HT1080 (cell line): Measurements from ENCODE around the gene KISS1. TPM values are rescaled to one million over a fixed set of nuclear protein-coding genes. Genes with fewer than 3 reads are reported as not detected.
"Not testable (repeated sequence)": the region's sequence is repeated elsewhere in the genome, so short reads cannot be mapped to it uniquely, and the experiment has no call there.

ENCODE experiments used
- DNase-seq: peaks from one replicate; pipeline ENCODE4 v3.0.0-alpha.2; 2015; ENCODE audit warnings: low read depth
- polyA plus RNA-seq, 2 experiments: library from polyadenylated mRNA; depleted of rRNA; stranded (reverse); fragments of >200 nt; gene quantifications; 2 replicates each; pipeline ENCODE4 v1.2.3, GENCODE V29; 2015
- total RNA-seq: library from RNA; depleted of rRNA; stranded (reverse); fragments of >200 nt; shearing (Covaris generic); gene quantifications from 2 replicates; pipeline ENCODE4 v1.2.3, GENCODE V29; 2014; rRNA removed

KISS1 gene
- not detected in 2 replicates for total RNA-seq
- not detected in 2 replicates for polyA plus RNA-seq (2015; cell fraction: cytosol; rRNA removed)
- polyA plus RNA-seq (2015; cell fraction: nucleus; rRNA removed): not detected in 2 replicates

DNA sequence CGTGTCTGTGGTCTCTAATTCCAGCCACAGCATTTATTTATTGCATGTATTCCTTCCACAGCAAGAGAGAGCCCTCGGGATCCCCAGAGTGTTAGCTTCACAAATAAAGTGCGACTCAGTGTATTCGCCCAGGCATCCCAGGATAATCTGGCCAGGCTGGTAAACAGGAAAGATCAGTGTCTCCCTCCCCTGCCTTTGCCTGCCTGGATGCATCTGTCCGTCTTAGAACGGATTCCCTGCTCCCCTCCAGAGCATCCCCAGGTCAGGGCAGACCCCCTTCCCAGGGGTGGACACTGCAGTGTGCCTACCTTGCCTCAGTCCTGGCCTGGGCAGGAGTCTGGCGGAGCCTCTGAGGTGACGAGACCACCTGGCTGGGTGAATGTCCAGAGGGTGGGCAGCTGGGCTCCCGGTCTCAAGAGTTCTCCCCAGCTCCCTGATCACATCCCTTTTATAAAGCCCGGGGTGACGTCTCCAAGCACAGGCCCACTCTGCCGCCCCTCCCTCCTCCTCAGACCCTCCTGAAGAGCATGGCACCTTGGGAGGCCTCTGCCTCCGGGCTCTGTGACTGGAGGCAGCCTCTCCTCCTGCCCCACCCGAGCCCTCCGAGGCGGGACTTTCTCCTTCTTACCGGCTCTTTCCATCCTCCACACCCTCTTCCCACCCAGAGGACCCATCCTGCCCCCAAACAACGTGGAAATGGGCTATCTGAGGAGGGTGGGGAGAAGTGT lies at the start of gene KISS1:
KISS1 (minus strand) TSS at position 424 of the 728 bp plus-strand sequence. CDS start 3,615 bp downstream, outside the sequence.
- DNase-seq: no peak

GRCh38 chr1:204242920-204243319 lies 46.6 kb upstream of the KISS1 start:
- no peak for DNase-seq

DNA sequence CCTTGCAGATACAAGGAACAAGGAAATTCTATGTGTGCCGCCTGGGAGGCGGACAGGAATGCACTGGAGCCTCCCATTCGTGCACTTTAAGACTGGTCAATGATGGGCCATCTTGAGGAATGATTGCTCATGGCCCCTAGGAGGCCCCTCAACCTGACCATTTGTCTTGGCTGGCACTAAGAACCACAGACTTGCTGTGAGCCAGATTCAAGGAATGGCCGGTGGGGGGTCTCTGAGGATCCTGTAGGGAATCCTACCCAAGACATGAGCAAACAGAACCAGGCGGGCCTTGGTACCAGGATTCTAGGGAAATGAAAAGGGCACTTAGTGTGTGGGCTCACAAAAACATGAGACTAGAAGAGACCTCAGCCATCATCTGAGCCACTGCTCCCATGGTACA lies 45.6 kb upstream of the KISS1 start:
- no peak for DNase-seq

DNA sequence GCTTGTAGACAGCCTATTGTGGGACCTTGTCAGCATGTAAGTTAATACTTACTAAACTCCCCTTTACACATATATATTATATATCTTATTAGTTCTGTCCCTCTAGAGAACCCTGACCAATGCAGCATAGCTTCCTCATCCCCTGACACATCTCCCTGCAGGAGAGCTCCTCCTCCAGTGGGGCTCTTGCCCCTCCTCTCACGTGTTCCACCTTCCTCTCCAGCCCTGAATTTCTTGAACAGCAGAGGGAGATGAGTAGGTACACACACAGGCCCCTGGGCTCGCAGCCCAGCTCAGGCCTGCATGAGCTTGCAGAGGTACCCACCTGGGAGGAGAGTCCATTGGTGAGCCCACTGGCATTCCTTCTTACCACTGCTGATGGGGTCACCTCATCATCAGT lies 44.8 kb upstream of the KISS1 start:
- peak; percentile 38 for DNase-seq

DNA sequence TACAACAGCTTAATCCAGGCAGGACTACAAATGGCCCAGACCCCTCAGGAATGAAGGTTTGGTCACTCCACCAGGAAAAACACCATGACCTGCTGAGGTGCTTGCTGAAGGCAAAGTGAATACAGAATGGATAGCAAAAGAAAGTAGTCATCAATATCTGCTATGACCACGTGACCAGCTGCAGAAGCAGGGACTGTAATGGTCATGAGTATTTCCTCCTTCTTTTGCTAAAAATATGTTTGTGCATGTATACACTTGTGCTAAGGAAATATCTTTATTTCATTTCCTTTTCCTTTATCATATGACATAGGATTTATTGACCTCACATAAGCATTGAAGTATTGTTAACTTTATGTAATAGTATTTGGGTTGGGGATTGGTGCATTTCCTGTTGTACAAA lies 43.9 kb upstream of the KISS1 start:
- DNase-seq: no peak

GRCh38 chr1:204239401-204239800 lies 43.1 kb upstream of the KISS1 start:
- not testable (repeated sequence) for DNase-seq

- DNase-seq: not testable (repeated sequence)
Measured at GRCh38 chr1:204238520-204238919, 42.2 kb upstream of the KISS1 start.

DNA sequence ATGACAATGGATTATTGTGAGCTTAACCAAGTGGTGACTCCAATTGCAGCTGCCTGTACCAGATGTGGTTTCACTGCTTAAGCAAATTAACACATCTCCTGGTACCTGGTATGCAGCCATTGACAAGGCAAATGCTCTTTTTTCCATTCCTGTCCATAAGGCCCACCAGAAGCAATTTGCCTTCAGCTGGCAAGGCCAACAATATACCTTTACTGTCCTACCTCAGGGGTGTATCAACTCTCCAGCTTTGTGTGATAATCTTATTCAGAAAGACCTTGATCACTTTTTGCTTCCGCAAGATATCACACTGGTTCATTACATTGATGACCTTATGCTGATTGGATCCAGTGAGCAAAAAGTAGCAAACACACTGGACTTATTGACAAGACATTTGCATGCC lies 41.2 kb upstream of the KISS1 start:
- not testable (repeated sequence) for DNase-seq

GRCh38 chr1:204232526-204232925 lies 36.2 kb upstream of the KISS1 start:
- DNase-seq: no peak

DNA sequence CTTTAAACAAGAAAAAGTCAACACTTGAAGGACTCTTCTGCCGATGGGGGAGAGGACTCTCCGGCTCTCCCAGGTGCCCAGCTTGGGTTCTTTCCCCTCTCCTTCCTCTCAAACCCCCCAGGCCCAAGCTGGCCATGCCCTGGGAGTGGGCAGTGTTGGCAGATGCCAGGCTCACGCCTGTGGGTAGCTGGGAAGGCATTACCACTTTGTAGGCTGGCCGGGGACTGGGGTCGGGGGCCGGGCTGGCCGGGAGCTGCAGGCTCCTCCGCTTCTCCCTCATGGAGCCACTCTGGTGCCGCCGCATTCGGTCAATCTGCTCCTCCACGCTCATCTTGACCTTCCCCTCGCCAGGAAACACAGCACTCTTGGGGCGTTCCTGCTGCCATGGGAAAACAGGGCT lies 33.9 kb upstream of the KISS1 start:
- DNase-seq: no peak

DNA sequence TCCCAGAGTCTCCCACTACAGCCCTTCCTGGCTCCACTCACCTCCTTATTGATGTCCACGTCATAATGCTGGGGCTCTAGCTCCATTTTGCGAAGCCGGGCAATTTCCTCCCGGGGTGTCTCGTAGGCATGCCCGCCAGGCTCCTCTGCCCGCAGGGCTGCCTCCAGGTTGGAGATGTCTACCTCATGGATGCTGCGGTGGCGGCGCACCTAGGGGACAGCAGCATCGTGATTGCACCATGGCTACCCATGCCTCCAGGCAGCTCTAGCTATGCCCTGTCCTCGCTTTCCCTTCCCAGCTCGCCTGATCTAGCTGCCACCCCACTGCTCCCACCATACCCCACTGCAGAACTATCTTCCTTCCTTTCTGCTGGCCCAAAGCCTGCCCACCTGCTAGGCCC lies 32.6 kb upstream of the KISS1 start:
- DNase-seq: no peak

DNA sequence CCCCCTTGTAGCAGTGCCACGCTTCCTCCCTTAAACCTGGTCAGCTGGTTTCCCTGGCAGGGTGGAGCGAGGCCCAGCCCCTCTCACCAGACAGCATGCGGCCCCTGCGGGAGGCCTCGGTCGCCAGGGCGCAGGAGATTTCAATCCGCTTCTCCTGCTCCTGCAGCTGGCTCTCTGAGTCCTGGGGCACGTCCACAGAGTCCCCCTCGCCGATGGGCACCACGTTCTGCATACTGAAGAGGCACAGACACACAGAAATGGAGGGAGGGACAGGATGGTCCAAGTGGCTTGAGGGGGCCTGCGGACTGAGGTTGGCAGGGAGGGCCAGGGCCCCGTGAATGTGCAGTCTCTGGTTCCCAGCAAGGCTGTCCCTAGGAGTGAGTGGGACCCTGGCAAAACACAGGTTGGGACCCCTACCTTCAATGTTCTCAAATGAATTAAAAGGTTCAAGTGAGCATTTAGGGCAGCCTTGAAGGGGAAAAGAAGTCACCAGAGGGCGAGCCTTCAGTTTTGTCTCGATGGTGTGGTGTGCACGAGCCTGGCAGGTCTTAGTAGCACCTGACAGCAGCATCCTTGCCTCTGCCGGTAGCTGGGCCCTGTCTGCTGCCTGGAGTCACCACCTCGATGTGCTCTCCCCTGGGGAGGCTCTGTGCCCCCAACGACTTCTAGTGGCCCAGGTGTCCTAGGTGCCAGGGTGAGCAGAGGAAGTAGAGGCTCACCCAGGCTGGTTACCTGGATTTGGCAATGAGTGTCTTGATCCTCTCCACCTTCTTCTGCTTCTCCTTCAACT lies 31.9 kb upstream of the KISS1 start:
- no peak for DNase-seq

GRCh38 chr1:204227351-204227750 lies 31.1 kb upstream of the KISS1 start:
- DNase-seq: no peak

DNA sequence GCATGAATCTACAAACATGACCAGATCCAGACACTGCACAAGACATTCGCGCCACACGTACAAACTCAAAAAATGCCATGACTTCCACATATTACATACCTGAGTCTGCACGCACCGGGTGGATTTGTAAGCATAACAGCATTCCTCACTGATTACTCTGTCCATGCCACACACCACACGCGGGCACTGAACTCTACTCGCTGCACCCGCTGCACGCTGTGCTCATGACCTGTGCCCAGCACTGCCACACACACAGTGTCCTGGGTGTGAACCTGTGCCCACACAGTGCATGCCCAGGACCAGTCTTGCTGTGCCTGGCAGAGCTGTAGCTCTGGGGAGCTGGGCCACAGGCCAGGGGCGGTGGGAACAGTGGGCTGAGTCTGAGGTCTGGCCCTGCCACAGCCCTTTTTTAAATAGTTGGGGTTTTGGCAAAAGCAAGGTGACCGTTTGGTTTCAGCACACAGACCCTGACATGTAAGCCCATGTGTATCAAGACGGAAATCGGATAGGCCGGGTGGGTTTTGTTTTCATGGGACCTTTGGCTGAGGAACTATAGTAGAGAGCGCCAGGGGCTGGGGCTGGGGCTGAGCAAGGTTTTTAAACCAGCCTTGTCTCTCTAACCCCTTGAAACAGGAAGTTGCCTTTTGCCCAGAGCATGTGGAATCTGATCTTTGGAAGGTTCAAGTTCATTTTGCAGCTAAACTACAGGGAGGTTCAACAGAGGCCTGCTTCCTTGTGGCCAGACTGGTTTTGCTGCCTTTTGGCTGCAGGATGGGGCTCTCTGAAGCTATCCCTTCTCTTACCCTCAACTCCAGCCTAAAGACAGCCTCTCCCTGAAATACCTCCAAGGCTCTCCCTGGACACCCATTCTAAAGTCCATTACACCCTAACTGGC lies 29.8 kb upstream of the KISS1 start:
- peak; percentile 30 for DNase-seq

GRCh38 chr1:204224655-204225054 lies 28.4 kb upstream of the KISS1 start:
- no peak for DNase-seq

GRCh38 chr1:204223129-204223860 lies 27.0 kb upstream of the KISS1 start:
- no peak for DNase-seq

GRCh38 chr1:204222764-204223055 lies 26.4 kb upstream of the KISS1 start:
- no peak for DNase-seq

GRCh38 chr1:204222006-204222763 lies 25.9 kb upstream of the KISS1 start:
- DNase-seq: no peak

DNA sequence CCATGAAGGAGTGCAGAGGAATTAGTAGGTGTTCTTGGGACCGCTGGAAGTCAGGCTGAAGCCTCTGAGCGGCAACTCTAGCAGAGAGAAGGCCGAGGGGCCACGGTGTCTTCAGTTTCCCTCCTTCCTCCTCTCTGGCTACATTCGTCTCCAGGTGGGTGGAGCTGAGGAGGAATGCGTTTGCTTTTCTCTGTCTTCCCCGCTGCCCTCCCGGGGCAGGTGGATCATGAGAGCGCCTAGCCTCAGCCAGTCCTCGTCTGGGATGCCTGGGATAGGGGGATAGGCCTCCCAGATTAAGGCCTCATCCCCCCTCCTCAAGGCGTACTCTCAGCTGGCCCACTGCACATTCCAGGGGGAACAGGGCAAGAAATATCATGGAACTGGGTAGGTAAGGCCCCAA lies 25.0 kb upstream of the KISS1 start:
- DNase-seq: no peak

GRCh38 chr1:204219971-204220616 lies 23.8 kb upstream of the KISS1 start:
- DNase-seq: no peak
